T-cell (primary cell): ENCODE data around the gene CRIP1. TPM values are rescaled to one million over a fixed set of nuclear protein-coding genes. Genes with fewer than 3 reads are reported as not detected.
A peak's percentile ranks its signal among the peaks of the same experiment; 100 is the strongest.

Experiments
- ATAC-seq, 4 experiments: fragments of 200-7000 bp in 3 of 4; fragments of 150-1000 bp in 1 of 4; cut with Tn5 transposase; replicated peaks in 1 of 4; 1 replicate in 3 of 4; 2 replicates in 1 of 4; pipeline ENCODE4 v1.10.0; 2021; ENCODE audit warnings: moderate library complexity in 3 of 4, mild to moderate bottlenecking in 2 of 4, moderate number of reproducible peaks in 1 of 4
- CTCF ChIA-PET, 2 donors: fragments of 300-600 bp; sonication (Branson Sonifier 250); formaldehyde crosslinking; loops; one replicate each; lab custom pipeline; 2022; ENCODE audit warnings: antibody characterized with exemption in 2 of 2; lab: Charles Lee
- POLR2A ChIA-PET, 2 donors: fragments of 300-600 bp; sonication (Branson Sonifier 250); formaldehyde crosslinking; loops; one replicate each; lab custom pipeline; 2022; ENCODE audit warnings: antibody characterized with exemption in 2 of 2; lab: Charles Lee
- DNase-seq, 35 experiments: peaks; one replicate each; pipeline versions ENCODE4 v3.0.0 to v3.0.0-alpha.2; 2013 to 2023
- H3K27ac ChIP-seq: one replicate; pipeline ENCODE4 v1.5.1; 2013; ENCODE audit warnings: low read length
- H3K27me3 ChIP-seq, 2 experiments: replicated peaks in 1 of 2; 1 replicate in 1 of 2; 2 replicates in 1 of 2; pipeline versions ENCODE4 v1.6.1 to v1.7.0; 2013; ENCODE audit warnings: low read length in 1 of 2, mixed read lengths in 1 of 2; ENCODE audit not compliant: control insufficient read depth in 2 of 2, insufficient read depth in 2 of 2; ENCODE audit errors: extremely low read depth in 1 of 2
- H3K36me3 ChIP-seq, 2 donors: 1 replicate in 1 of 2; 2 replicates in 1 of 2; pipeline versions ENCODE4 v1.6.1 to v1.7.0; 2013; ENCODE audit warnings: low read length in 1 of 2; ENCODE audit not compliant: control insufficient read depth in 2 of 2, insufficient read depth in 1 of 2; ENCODE audit errors: extremely low read depth in 1 of 2
- H3K4me1 ChIP-seq, 2 experiments: 1 replicate in 1 of 2; 2 replicates in 1 of 2; pipeline versions ENCODE4 v1.6.1 to v1.7.0; 2013; ENCODE audit warnings: low read length in 2 of 2, mixed read lengths in 1 of 2; ENCODE audit not compliant: insufficient read depth in 2 of 2, control insufficient read depth in 1 of 2; ENCODE audit errors: extremely low read depth in 1 of 2
- H3K4me3 ChIP-seq, 2 donors: 1 replicate in 1 of 2; 2 replicates in 1 of 2; pipeline versions ENCODE4 v1.5.1 to v1.7.0; 2013; ENCODE audit warnings: mild to moderate bottlenecking in 2 of 2, low read length in 1 of 2, moderate library complexity in 1 of 2; ENCODE audit not compliant: control insufficient read depth in 1 of 2; ENCODE audit errors: extremely low read depth in 1 of 2
- H3K9me3 ChIP-seq: 2 replicates; pipeline ENCODE4 v1.7.0; 2013
- H3K27ac Mint-ChIP-seq, 2 donors: one replicate each; pipeline ENCODE4 v1.8.0; 2020 to 2021; ENCODE audit warnings: mild to moderate bottlenecking in 2 of 2, mixed read lengths in 2 of 2
- H3K27me3 Mint-ChIP-seq, 2 donors: one replicate each; pipeline ENCODE4 v1.8.0; 2021 to 2022; ENCODE audit warnings: mixed read lengths in 2 of 2
- H3K36me3 Mint-ChIP-seq: one replicate; pipeline ENCODE4 v1.8.0; 2021; ENCODE audit warnings: mixed read lengths
- H3K4me1 Mint-ChIP-seq, 3 donors: one replicate each; pipeline ENCODE4 v1.8.0; 2020 to 2022; ENCODE audit warnings: mixed read lengths in 3 of 3, mild to moderate bottlenecking in 1 of 3
- H3K4me3 Mint-ChIP-seq, 3 donors: one replicate each; pipeline ENCODE4 v1.8.0; 2020 to 2022; ENCODE audit warnings: mild to moderate bottlenecking in 3 of 3, mixed read lengths in 3 of 3, moderate library complexity in 3 of 3
- H3K9me3 Mint-ChIP-seq, 3 donors: one replicate each; pipeline ENCODE4 v1.8.0; 2020 to 2022; ENCODE audit warnings: mixed read lengths in 3 of 3
- WGBS: methylation state at CpG from one replicate; pipeline ENCODE4 v1.1.5; 2013; ENCODE audit warnings: missing lambda C conversion rate; ENCODE audit not compliant: insufficient coverage; 5-methylcytosine and 5-hydroxymethylcytosine counted together
- total RNA-seq, 35 experiments: library from RNA in 6 of 35; stranded (reverse) in 6 of 35; fragments of 120-200 nt in 1 of 35; gene quantifications; one replicate each; pipeline versions ENCODE4 v1.2.1 to v1.2.4 and lab custom pipeline; 2013 to 2026

Gene CRIP1
- total RNA-seq, 5 donors from 2014 or later (not counting 1 experiment from before 2014, with no cell fraction given), result 224 to 477 (median 329) TPM

GRCh38 chr14:105533811-105534498 is 47.3 kb downstream of the CRIP1 start:
- WGBS, result 83% methylated on average over 18 of the region's 21 CpGs
- Histone ChIP-seq H3K27ac (no peak overlapping the region), H3K4me1 (peaks cover 3 to 28% of the 10 kb centered on the region in 2 experiments), H3K4me3 (no peak overlapping the region), H3K9me3 (no peaks in the 10 kb centered on the region), H3K27me3 (peaks cover 0 to 72% of the 10 kb centered on the region in 2 experiments), H3K36me3 (no peaks in the 10 kb centered on the region)
- DNase-seq (no peak), ATAC-seq (no peak)
- peaks cover 0 to 34% (median 8%) of the 10 kb centered on the region in 3 donors for H3K4me1 Mint-ChIP-seq
- H3K36me3 Mint-ChIP-seq, result no peaks in the 10 kb centered on the region
- ChIA-PET POLR2A (no interaction called here), CTCF (no interaction called here)
- no peaks in the 10 kb centered on the region for H3K9me3 Mint-ChIP-seq
- no peak overlapping the region for H3K27ac Mint-ChIP-seq
- peaks cover 0 to 10% of the 10 kb centered on the region in 2 donors for H3K27me3 Mint-ChIP-seq
- no peak overlapping the region for H3K4me3 Mint-ChIP-seq

- WGBS, result 76% methylated on average over 9 of the region's 13 CpGs
- H3K4me3 ChIP-seq, result no peak overlapping the region
- CTCF ChIA-PET, result no interaction called here
- no peak overlapping the region for H3K27ac Mint-ChIP-seq
- H3K36me3 ChIP-seq, result no peaks in the 10 kb centered on the region
- no peaks in the 10 kb centered on the region for H3K9me3 Mint-ChIP-seq
- ATAC-seq (no peak), DNase-seq (no peak)
- no peaks in the 10 kb centered on the region for H3K9me3 ChIP-seq
- peaks cover 0 to 22% of the 10 kb centered on the region in 2 experiments for H3K4me1 ChIP-seq
- no peaks in the 10 kb centered on the region for H3K36me3 Mint-ChIP-seq
- no peak overlapping the region for H3K4me3 Mint-ChIP-seq
- H3K27me3 ChIP-seq, result peaks cover 0 to 73% of the 10 kb centered on the region in 2 experiments
- peaks cover 0 to 11% of the 10 kb centered on the region in 2 donors for H3K27me3 Mint-ChIP-seq
- peaks cover 0 to 30% (median 5%) of the 10 kb centered on the region in 3 donors for H3K4me1 Mint-ChIP-seq
- POLR2A ChIA-PET, result no interaction called here
- no peak overlapping the region for H3K27ac ChIP-seq
Observed at GRCh38 chr14:105534586-105534985, 47.9 kb downstream of the CRIP1 start.

- H3K9me3 Mint-ChIP-seq, result no peaks in the 10 kb centered on the region
- CTCF ChIA-PET, result interaction anchor here in 1 of 2 donors (0.6 kb wide), 1 partner anchor 24 kb away, joined by 3 read pairs; no protein-coding TSS in a partner anchor
- Histone ChIP-seq H3K4me3 (no peak overlapping the region), H3K36me3 (no peaks in the 10 kb centered on the region), H3K27ac (no peak overlapping the region), H3K4me1 (peaks cover 0 to 8% of the 10 kb centered on the region in 2 experiments), H3K9me3 (no peaks in the 10 kb centered on the region), H3K27me3 (peaks cover 0 to 64% of the 10 kb centered on the region in 2 experiments)
- DNase-seq (no peak), ATAC-seq (no peak)
- no peaks in the 10 kb centered on the region for H3K36me3 Mint-ChIP-seq
- peaks cover 1 to 9% of the 10 kb centered on the region in 2 donors for H3K27me3 Mint-ChIP-seq
- H3K4me1 Mint-ChIP-seq, result peaks cover 0 to 21% (median 3%) of the 10 kb centered on the region in 3 donors
- no peak overlapping the region for H3K4me3 Mint-ChIP-seq
- POLR2A ChIA-PET, result no interaction called here
- WGBS, result 74% methylated on average over 5 of the region's 7 CpGs
- no peak overlapping the region for H3K27ac Mint-ChIP-seq
Observed at GRCh38 chr14:105536051-105536450, 49.4 kb downstream of the CRIP1 start.

- WGBS, result 84% methylated on average over 22 of the region's 34 CpGs
- H3K9me3 Mint-ChIP-seq, result no peaks in the 10 kb centered on the region
Observed at GRCh38 chr14:105536691-105537579, 50.2 kb downstream of the CRIP1 start.

GRCh38 chr14:105537580-105538474 is 51.1 kb downstream of the CRIP1 start:
- DNase-seq (peak in 34 of 35 experiments; percentile 19 to 78 (median 61)), ATAC-seq (peak; percentile 80 to 85 (median 81))
- Histone ChIP-seq H3K36me3 (no peaks in the 10 kb centered on the region), H3K4me3 (no peak overlapping the region), H3K4me1 (peaks cover 0 to 8% of the 10 kb centered on the region in 2 experiments), H3K27ac (no peak overlapping the region), H3K9me3 (no peaks in the 10 kb centered on the region), H3K27me3 (peaks cover 0 to 59% of the 10 kb centered on the region in 2 experiments)
- Mint-ChIP-seq H3K36me3 (no peaks in the 10 kb centered on the region), H3K4me1 (peaks cover 0 to 10% (median 3%) of the 10 kb centered on the region in 3 donors), H3K27me3 (peaks cover 10 to 16% of the 10 kb centered on the region in 2 donors), H3K4me3 (no peak overlapping the region), H3K9me3 (peaks cover 0 to 4% (median 1%) of the 10 kb centered on the region in 3 donors), H3K27ac (no peak overlapping the region)
- WGBS, result 22% methylated on average over 30 of the region's 30 CpGs
- ChIA-PET POLR2A (no interaction called here), CTCF (interaction anchor here (0.6 to 1.6 kb wide), 4 partner anchors 9 to 1082 kb away, joined by 3 to 5 read pairs (median 3); no protein-coding TSS in a partner anchor)

More at GRCh38 chr14:105536691-105537579, 50.2 kb downstream of the CRIP1 start:
- H3K4me3 ChIP-seq, result no peak overlapping the region
- H3K4me1 ChIP-seq, result peaks cover 0 to 8% of the 10 kb centered on the region in 2 experiments
- Mint-ChIP-seq H3K27ac (no peak overlapping the region), H3K4me3 (no peak overlapping the region), H3K27me3 (peaks cover 10 to 16% of the 10 kb centered on the region in 2 donors), H3K4me1 (peaks cover 0 to 18% (median 3%) of the 10 kb centered on the region in 3 donors), H3K36me3 (no peaks in the 10 kb centered on the region)
- DNase-seq (no peak), ATAC-seq (no peak)
- peaks cover 0 to 64% of the 10 kb centered on the region in 2 experiments for H3K27me3 ChIP-seq
- H3K36me3 ChIP-seq, result no peaks in the 10 kb centered on the region
- H3K9me3 ChIP-seq, result no peaks in the 10 kb centered on the region
- CTCF ChIA-PET, result interaction anchor here (0.6 to 1.6 kb wide), 3 partner anchors 8 to 194 kb away, joined by 3 to 5 read pairs (median 3); no protein-coding TSS in a partner anchor
- POLR2A ChIA-PET, result no interaction called here
- H3K27ac ChIP-seq, result no peak overlapping the region
